Stimulated activated CD4-positive, alpha-beta T cell treated with anti-CD3 and anti-CD28 coated beads, Interleukin-2, amount 100 ng/mL, for 24 hours (primary cell): ENCODE measurements around the gene MAGEB1.

ENCODE experiments used
- DNase-seq, 2 donors: peaks; one replicate each; pipeline ENCODE4 v3.0.0-alpha.2; 2020

Gene MAGEB1, protein sequence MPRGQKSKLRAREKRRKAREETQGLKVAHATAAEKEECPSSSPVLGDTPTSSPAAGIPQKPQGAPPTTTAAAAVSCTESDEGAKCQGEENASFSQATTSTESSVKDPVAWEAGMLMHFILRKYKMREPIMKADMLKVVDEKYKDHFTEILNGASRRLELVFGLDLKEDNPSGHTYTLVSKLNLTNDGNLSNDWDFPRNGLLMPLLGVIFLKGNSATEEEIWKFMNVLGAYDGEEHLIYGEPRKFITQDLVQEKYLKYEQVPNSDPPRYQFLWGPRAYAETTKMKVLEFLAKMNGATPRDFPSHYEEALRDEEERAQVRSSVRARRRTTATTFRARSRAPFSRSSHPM

DNA sequence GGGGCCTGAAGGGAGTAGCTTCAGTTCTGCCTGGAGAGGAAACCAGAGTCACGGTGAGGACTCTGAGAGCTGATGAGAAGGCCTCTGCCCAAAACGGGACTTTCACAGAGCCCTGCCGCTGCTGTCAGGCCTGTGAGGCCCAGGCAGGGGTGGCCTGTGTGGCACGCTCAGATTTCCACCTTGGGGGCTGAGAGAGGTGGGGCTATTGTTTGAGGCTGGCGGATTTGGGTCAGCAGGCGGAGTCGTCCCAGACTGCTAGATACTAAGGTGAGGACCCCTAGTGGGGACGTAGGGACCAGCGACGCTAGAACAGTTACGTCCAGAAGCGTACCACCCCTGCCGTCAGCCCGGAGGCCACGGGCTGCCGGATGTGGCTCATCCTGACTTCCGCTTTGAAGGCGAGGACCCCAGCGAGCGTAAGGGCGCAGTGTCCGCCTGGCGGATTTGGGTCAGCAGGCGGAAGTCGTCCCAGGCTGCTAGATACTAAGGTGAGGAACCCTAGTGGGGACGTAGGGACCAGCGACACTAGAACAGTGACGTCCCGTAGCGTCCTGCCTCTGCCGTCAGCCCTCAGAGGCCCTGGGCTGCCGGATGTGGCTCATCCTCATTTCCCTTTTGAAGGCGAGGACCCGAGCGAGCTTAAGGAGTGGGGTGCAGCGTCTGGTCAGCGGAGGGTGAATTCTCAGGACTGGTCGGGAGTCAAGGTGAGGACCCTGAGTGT lies at the start of gene MAGEB1:
Gene MAGEB1, plus strand, starts transcription at position 378 of the 721 bp plus-strand sequence. CDS start 3,348 bp downstream, outside the sequence.
- DNase-seq: no peak

- no peak for DNase-seq
Observed at GRCh38 chrX:30212172-30212571, 34.8 kb upstream of the MAGEB1 start.

GRCh38 chrX:30215357-30215843 lies 31.5 kb upstream of the MAGEB1 start, which contains the start of gene MAGEB2:
MAGEB2 (plus strand) TSS chrX:30215563; CDS start chrX:30218581, 3,018 bp downstream.
- DNase-seq: no peak

GRCh38 chrX:30217465-30217864 lies 29.5 kb upstream of the MAGEB1 start:
- no peak for DNase-seq

DNA sequence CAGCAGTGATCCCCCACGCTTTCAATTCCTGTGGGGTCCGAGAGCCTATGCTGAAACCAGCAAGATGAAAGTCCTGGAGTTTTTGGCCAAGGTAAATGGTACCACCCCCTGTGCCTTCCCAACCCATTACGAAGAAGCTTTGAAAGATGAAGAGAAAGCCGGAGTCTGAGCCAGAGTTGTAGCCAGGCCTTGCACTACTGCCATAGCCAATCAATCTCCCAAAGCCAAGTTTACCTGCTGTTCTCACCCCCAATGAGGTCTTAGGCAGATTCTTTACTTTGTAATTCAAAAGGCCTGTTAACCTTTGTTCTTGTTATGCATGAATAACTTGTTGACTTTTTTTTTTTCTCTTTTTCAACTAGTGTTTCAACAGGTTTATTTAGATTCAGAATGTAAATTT lies 27.6 kb upstream of the MAGEB1 start:
- DNase-seq: no peak

DNA sequence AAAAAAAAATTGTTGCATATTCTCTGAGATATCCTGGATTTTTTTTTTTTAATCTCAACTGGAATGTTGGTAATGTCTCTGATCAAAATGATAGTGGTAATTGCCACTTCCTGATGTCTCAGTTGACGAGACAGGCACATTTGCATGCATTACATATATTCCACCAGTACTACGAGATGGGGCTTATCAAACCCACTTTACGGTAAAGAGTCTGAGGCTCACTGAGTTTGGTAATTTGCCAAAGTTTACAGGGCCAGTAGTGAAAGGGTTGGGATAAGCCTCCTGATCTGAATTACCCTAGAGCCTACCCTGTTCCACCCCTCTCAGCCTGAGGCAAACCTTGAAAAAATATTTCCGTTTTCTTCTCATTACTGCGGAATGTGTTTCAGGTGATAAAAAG lies 26.3 kb upstream of the MAGEB1 start:
- no peak for DNase-seq

GRCh38 chrX:30224536-30224935 lies 22.4 kb upstream of the MAGEB1 start:
- DNase-seq: no peak

DNA sequence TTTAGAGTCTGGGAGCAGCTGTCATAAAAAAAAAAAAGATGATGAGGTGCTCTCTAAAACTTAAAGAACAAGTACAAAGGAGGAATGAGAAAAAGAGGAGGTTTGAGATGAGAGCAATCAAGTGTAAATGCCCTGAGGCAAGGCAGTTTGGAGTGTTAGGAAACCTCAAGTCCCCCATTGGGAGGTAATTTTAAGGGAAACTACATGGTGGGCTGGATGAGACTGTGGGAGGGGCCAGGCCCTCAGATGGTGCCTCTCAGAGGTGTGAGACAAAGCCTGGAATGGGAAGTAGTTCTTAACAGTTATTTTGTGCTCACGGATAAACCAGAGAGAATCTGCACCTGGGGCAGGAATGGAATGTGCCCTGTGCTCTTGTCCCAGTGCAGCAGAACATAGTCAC lies 18.4 kb upstream of the MAGEB1 start:
- DNase-seq: no peak

DNA sequence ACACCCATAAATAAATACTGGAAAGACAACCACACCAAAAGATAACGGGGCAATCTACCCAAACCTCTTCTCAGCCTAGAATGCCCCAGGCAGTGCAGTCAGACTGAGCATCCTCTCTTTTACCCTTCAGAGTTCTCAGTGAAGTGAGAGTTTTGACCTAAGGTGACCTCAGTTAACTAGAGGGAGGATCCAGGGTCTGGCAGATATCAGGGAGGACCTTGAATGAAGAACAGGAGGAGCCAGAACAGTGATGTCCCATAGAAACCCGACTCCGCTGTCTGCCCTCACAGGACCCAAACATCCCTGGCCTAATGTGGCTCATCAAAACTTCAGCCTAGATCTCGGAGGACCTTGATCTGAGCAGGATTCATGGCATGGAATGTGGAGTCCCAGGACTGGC lies 16.6 kb upstream of the MAGEB1 start, which contains the start of gene MAGEB3:
Gene MAGEB3, plus strand, starts transcription at position 263 of the 400 bp plus-strand sequence. CDS start 5,268 bp downstream, outside the sequence.
- DNase-seq: no peak

DNA sequence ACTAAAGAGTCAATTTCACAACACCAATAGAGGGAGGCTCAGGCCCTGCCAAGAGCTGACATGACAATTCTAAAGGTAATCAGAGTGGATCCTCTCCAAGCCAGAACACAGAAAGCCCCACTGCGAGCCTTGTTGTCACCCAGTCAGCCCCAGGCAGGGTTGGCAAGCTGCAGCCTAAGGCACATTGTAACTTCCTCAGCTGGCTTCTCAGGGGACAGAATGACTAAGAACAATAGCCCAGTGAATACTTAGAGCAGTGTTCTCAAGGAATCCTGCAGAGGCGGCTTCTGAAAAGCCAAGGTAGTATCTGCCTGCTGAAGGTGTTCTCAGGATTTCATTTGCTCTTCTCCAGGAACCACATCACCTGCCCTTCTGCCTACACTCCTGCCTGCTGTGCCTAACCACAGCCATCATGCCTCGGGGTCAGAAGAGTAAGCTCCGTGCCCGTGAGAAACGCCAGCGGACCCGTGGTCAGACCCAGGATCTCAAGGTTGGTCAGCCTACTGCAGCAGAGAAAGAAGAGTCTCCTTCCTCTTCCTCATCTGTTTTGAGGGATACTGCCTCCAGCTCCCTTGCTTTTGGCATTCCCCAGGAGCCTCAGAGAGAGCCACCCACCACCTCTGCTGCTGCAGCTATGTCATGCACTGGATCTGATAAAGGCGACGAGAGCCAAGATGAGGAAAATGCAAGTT lies 5.1 kb upstream of the MAGEB1 start, which contains the start of gene MAGEB4:
Gene MAGEB4, plus strand, starts transcription at position 277 of the 692 bp plus-strand sequence. Its CDS starts 136 bp downstream, at position 413.
- DNase-seq: no peak

DNA sequence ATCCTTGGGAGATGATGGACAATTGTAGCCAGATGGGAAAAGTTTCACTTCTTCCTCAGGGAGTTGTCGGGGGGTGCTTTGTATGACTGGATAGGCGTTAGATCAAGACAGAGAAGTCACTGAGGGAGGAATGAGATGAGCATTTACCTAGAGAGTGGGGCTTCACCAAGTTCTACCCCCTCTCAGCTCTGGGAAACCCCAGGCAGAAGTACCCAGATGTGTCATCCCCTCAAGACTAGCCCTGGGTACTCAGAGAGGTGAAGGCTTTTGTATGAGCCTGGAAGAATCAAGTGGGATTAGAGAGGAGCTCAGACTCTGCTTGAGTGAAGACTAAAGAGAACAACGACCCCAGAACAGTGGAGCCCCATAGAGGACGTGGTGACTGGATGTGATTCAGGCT lies 1.9 kb downstream of the MAGEB1 start:
- DNase-seq: no peak

DNA sequence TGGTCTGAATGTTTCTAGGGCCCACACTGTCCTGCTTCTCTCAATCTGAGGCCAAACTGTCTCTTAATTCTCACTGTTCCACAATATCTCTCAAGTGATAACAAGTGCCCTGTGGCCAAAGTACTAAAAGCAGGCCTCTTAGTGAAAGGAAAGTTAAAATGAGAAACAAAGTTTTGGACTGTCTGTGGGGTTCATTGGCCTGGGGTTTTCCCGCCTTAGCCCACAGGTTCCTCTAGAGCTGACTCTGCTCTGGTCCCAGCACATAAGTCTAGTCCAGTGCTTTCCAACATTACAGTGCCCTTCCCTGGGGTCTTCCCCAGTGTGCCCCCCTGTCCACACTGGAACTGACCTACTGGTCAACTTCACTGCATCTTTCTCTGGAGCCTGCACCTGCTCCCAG lies 6.3 kb downstream of the MAGEB1 start:
- DNase-seq: no peak

- DNase-seq: no peak
Observed at GRCh38 chrX:30259927-30260326, 13.0 kb downstream of the MAGEB1 start.

GRCh38 chrX:30261012-30261411 lies 14.1 kb downstream of the MAGEB1 start:
- DNase-seq: no peak

- no peak for DNase-seq
Observed at GRCh38 chrX:30262763-30263162, 15.8 kb downstream of the MAGEB1 start.

- DNase-seq: no peak
Observed at GRCh38 chrX:30270639-30271038, 23.7 kb downstream of the MAGEB1 start.

DNA sequence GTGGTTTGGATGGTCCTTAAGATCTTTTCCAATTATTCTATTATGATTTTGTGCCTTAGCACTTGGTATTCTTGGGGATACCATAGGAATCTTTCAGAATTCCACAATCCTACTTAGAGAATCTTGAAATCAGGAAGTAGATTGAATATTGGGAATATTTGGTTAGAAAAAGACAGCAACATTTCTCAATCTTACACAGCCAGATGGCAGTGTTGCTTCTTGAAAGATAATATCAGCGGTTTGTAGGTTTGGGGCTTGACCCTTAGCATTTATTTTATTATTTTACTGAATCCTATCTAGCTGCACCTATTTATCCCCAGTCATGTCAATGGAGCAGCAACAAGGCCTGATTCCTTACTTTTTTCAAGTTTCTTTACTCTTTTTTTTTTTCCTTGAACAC lies 28.6 kb downstream of the MAGEB1 start:
- no peak for DNase-seq

DNA sequence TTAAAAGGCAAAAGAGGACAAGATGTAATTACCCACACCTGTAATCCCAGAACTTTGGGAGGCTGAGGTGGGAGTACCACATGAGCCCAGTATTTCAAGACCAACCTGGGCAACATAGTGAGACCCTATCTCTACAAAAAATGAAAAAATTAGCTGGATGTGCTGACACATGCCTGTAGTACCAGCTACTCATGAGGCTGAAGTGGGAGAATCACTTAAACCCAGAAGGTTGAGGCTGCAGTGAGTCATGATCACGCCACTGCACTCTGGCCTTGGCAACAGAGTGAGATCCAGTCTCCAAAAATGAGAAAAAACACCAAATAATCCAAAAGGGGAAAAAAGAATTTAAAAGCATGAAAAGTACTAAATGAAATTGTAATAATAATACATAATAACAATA lies 31.4 kb downstream of the MAGEB1 start:
- no peak for DNase-seq

- no peak for DNase-seq
Observed at GRCh38 chrX:30280428-30280827, 33.5 kb downstream of the MAGEB1 start.

- DNase-seq: no peak
Observed at GRCh38 chrX:30282527-30282926, 35.6 kb downstream of the MAGEB1 start.

DNA sequence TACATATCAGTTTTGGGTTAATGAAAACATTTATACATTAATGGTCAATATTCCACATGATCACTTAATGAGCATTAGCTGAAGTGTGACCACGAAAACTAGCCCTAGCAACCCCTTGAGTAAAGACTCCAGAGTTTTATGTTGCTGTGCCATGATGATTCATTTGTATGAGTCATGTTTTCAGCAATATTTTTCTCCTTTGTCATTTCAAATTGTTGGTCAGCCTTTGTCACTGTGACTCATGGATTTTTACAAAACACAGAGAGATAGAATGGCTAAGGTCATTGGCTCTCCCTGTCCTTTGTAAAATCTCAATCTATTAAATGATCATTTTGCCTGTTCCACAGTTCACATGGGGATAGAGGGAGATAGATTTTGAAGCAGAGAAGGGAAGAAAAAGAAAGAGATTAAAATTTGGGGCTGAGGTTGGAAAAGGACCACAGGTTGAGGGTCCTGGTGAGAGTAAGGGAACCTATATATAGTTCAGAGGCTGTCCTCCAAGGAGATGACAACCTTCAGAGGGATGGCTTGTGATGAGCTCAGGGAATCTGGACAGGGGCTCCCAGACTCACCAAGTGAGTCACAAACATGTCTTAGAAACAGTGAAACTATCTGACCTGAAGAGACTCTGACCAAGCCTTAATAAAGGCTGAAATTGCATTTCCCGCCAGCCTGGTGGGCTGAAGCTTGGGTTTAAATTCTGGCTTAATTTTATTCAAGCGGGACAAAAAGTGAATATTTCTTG lies 36.7 kb downstream of the MAGEB1 start:
- DNase-seq: no peak
